HTERT RPE-1 (cell line): ENCODE results near the gene VAV2.

Source experiments
- in situ Hi-C: fragments of 300-500 bp; cut with MboI; formaldehyde crosslinking; loops from 4 replicates; pipeline ENCODE4 v1.14.3; 2020; ENCODE audit warnings: low sequenced_read_pairs

Gene VAV2

DNA sequence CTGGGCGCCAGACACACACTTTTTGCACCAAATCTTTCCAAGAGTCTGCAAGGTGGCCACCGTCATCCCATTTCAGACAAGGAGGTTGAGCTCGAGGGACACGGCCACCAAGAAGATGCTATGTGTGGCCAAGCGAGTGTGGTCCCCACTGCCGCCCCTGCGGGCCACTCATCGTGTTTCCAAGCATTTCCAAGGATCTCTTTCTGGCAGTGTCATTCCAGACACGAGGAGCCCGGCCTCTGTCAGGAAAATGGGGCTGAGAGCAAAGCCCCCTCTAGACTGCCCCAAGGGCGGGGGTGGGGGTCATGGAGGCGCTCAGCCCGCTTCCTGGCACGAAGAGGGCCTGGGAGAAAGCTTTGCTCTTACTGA, 10.6 kb downstream of the VAV2 start:
- in situ Hi-C loops, result no loop called here

DNA sequence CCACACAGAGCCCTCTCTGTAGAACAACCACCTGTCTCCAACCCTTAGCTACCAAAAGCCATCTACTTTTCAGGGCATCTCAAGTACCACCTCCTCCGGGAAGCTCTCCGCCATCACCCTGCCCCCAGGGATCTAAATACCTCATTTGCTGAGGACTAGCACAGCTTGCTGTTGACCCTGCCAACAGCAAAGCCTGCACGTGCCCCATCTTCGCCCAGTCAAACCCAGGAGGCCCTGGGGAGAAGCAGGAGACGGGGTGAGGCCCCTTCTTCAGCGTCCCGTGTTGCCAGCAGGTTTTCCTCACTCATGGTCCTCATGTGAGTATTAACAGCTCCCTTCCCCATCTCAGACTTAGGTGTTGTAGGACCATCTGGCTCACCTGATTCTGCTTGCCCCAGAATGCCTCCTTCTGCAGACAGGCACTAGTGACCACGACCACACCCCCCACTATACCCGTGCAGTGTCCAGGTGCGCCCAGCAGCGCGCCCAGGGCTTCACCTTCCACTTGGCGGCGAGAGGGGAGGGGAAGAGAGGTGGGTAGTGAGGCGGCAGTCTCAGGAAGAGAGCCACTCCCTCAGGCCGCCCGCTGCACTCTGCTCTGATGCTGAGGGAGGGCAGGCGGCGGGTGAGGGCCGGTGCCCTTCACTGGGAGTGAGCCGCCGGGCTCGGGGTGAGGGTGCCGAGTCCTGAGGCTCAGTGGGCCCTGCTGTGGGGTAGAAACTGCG, 11.1 kb downstream of the VAV2 start:
- in situ Hi-C loops, result no loop called here

DNA sequence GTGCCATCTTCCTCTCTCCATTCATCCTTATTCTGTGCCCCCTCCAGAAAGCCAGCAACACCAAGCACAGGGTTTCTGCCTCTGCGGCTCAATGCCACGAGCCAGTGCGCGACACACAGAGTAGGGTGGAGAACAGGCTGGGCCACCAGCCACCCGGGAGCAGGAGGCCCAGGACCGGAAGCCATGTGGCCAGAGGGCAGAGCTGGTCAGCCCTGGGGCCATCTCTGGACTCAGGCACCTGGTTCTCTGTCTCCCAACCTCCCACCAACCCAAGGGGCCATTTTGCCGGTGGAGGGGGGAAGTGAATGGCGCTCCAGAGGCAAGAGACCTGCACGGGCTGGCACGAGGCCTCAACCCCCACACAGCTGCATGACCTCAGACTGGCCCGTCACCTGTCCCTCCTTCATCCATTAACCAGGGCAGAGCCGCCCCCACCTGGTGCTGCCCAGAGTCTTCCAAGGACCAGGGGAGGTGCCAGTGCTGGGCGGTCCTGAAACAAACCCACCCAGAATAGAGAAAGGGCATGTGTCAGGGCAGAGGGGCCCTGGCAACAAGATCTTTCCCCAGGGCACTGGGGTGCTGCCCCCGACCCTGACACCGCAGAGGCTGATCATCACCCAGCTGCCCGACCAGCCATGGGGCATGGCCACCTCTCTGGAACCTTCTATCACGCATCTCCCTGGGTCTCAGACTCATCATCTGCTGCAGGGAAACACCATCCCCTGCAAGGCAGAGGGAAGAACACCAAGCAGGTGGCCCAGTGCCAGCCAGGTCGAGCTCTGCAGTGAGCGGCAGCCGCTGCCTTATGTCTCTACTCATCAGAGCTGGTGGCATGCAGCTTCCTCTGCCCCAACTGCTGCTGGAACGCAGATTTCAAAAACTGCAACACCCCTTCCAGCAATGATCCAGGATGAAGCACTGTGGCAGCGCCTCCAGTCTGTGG, 11.9 kb downstream of the VAV2 start:
- in situ Hi-C loops, result no loop called here

GRCh38 chr9:133979273-133979920, 12.7 kb downstream of the VAV2 start:
- in situ Hi-C loops, result no loop called here

- in situ Hi-C loops, result no loop called here
Observed at GRCh38 chr9:133978899-133979272, 13.2 kb downstream of the VAV2 start.

DNA sequence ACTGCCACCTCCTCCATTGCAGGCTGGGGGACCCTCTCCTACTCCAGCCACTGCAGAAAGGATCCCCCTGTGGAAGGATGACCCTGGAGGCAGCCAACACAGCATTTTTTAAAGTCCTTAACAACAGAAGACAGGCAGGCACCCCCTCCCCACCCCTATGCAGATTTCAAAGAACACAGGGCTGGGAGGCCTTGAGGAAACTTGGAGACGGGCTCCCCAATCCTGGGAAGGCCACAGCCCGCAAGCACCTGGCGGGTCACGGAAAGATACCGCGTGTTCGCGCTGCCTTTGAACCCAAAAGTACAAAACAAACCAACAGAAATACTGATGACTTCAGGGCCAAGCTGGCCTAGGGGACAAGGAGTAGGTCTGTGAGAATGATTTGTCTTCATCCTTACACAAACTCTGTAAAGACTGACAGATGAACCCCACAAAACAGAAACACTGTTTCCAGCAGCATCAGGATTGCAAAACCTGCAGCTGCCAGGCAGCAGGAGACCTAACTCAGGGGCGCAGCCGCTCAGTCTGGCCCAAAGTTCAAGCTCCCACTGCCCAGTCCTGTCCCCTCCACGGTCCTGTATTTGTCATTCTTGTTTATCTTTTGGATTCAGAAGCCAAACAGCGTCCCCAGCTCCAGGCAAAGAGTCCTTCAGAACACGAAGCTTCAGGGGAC, 13.8 kb downstream of the VAV2 start:
- in situ Hi-C loops, result no loop called here

- in situ Hi-C loops, result no loop called here
Observed at GRCh38 chr9:133977421-133978201, 14.5 kb downstream of the VAV2 start.

DNA sequence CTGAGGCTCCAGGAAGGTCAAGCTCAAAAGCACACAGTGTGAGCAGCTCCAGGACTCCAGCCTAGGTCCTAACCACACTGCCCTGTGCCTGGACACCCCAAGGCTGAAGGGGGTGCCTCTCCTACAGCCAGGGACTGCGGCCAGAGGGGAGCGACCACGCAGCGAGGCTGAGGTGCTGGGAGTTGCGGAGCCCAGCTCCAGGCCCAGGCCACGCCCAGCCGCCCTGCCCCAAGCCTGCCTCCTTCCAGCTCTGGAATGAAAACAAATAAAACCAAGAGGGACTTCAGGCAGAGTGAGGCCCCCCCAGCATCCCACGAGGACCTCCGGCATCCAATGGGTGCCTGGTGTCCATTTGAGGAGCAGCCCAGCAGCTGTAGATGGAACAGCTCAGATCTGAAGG, 15.2 kb downstream of the VAV2 start:
- in situ Hi-C loops, result no loop called here

DNA sequence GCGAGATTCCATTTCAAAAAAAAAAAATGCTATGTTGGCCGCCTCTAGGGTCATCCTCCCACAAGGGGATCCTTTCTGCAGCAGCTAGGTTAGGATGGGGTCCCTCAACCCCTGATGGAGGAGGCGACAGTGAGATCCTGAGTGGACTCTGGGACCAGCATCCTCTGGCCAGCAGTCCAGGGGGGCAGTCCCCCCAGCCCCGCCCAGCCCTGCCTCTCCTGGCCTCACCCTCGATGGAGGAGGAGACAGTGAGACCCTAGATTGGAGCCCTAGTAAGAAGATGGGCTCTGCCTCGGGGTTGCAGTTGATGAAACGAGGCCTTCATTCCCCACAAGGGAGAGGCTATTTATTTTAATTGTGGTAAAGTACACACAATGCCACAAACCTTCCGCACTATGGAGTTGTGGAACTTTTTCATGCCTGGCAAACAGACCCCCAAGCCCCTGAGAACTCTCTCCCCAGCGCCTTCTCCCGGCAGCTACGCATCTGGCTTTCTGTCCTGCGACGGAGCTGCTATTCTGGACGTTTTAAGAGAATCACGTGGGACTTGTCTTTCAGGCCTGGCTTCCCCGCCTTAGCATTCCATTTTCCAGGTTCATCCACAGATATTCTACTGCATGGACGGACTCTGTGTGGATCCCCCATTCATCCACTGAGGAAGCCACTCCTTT, 15.8 kb downstream of the VAV2 start:
- in situ Hi-C loops, result no loop called here

- in situ Hi-C loops, result no loop called here
Observed at GRCh38 chr9:133975511-133975910, 16.6 kb downstream of the VAV2 start.

DNA sequence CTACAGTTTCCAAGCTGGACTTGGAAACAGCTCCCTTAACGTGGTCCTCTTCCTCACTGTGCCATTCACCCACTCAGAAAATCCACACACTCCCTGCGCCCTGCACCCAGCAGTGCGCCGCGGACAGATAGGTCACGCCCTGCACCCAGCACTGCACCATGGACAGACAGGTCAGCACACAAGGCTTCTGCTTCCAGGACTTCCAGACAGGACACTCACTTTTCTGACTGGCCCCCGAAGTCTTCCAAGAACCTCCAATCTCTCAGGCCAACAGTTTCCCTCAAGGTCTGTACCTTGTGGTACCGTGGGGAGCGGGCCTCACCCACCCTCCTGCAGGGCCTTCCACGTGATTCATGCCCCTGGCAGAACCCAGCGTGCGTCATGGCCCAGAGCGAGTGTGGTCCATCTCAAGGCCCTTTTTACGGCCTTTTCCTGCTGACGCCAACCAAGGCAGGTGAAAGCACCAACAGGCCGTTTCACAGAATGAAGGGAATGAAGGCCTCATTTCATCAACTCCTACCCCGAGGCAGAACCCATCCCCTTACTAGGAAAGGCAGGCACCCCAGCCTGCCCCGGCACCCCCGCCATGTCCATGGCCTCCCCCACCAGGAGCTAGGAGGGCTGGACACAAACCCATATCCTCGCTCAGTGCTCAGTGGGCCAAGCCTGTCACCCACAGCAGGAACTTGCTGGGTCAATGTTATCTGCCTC, 17.3 kb downstream of the VAV2 start:
- in situ Hi-C loops, result no loop called here

DNA sequence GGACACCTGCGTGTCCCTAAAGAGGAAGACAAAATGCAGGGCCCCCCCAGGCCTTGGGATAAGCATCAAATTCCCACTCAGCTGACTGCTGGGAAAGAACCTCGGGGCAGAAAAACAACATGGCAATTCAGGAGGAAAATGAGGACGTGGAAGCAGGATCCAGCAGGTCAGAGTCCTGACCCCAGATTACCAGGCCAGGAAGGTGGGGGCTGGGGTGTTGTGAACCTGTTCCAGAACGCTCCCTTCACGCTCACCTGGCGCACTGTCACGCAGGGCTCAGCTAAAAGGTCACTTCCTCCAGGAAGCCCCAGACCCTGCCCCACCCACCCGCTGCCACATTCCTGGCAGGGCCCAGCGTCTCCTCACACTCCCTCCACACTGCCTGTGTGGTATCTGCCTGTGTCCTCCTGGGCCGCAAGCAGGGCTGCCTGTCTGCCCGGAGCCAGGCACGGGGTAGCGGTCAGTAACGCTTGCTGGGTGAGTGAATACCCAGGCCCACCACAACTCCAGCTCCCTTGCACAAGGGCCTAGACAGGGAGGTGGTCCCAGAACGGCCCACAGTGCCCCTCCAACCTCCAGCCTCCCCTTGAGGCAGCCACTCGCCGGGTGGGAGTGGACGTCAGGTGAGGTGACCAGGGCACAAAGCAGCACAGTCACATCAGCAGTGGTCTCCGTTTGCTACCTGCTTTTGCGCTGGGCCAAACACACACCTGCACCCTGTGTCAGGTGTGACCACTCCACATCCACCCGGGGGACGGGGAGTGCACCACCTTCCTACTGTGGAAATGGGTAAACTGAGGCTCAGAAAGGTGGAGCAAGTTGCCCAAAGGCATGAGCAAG, 18.1 kb downstream of the VAV2 start:
- in situ Hi-C loops, result no loop called here

GRCh38 chr9:133973111-133973790, 18.9 kb downstream of the VAV2 start:
- in situ Hi-C loops, result no loop called here

DNA sequence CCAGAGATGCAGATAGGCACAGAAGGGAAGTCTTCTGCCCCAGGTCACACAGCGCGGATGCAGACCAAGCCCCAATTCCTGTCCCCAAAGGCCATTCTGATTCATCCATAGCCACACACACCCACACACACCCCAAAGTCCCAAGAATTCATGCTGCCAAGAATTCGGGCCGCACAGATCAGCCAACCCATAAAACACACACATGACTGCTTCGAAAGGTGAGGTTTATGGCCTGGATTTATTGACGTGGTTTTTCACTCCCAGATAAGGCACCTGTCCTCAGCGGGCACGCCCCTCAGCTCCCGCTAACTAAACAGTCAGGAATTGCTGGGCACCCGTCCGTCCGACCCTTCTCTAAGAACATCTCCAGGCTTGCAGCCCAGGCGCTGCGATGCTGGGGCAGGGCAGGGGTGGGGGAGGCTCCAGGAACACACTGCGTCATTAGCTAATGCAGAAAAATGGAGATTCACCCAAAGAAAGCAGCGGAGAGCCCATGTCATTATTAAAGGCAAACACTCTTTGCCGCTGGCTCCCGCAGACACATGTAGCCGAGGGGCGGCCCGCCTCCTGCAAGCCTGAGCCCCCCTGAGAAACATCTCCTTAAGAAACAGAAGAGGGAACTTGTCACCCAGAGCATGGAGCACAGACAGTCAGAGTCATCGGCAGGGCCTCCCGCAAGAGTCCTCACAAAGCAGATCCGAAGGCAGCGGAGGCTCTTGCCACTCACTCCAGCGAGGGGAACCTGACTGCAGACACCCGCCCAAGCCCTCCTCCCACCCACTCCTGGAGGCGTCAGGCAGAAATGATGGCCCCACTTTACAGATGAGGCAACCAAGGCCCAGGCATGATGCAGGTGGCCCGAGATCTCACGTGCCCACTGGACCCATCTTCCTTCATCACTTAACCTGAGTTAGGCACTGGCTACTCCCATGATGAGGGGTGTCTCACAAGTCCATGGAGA, 19.9 kb downstream of the VAV2 start:
- in situ Hi-C loops, result no loop called here

GRCh38 chr9:133971121-133971951, 20.8 kb downstream of the VAV2 start:
- in situ Hi-C loops, result no loop called here

DNA sequence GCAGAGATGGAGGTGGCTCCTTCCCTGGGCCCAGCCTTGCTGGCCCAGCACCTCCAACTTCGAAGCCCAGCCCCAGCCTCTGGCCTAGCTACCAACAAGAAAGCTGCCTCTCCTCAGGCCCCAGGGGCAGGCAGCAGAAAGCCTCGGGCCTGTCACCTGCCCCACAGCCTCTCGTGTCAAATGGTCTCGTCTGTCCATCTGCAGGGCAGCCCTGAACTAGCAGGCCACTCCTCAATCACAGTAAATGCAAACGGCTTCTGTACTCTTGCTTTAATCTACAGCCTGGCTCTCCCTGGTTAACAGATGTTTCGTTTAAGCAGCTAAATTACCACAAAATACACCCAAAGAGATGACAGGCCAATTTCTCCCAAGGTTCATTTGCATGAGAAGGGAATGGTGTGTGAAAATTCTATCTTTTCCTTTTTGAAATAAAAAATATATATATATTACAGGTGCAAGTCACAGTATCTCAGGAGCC, 21.5 kb downstream of the VAV2 start:
- in situ Hi-C loops, result no loop called here
